Endothelial cell of umbilical vein (primary cell): ENCODE data around the gene SYTL1. TPM values are rescaled to one million over a fixed set of nuclear protein-coding genes. Genes with fewer than 3 reads are reported as not detected.

Source experiments
- BruUV-seq: library from RNA; stranded (reverse); fragments of 400-500 nt; replicated peaks from 2 replicates; lab custom pipeline; 2021; lab: Mats Ljungman, UMichigan
- CTCF ChIA-PET: fragments of 300-600, 350-600 bp; sonication (Branson Sonifier 250); formaldehyde crosslinking; loops from one replicate; lab custom pipeline; 2021; ENCODE audit warnings: antibody characterized with exemption, inconsistent platforms; lab: Charles Lee
- POLR2A ChIA-PET: fragments of 300-600, 350-600 bp; sonication (Branson Sonifier 250); formaldehyde crosslinking; loops from one replicate; lab custom pipeline; 2021; ENCODE audit warnings: antibody characterized with exemption, inconsistent platforms; lab: Charles Lee
- DNase-seq: peaks from one replicate; pipeline ENCODE4 v3.0.0-alpha.2; 2011; ENCODE audit warnings: low read depth, low spot score
- FAIRE-seq: peaks from 2 replicates; lab custom pipeline; 2011; peaks lifted over from hg19 to GRCh38; lab: Jason Lieb, UNC
- H2AFZ ChIP-seq: 2 replicates; pipeline ENCODE4 v1.6.0; 2012; ENCODE audit warnings: low read depth, low read length, control low read depth, inconsistent platforms
- H3K27ac ChIP-seq: 2 replicates; pipeline ENCODE4 v1.5.1; 2011; ENCODE audit warnings: low read depth, mild to moderate bottlenecking, control low read depth, low read length, moderate library complexity; ENCODE audit not compliant: insufficient read depth
- H3K27me3 ChIP-seq, 2 experiments: 2 replicates each; pipeline versions ENCODE4 v1.6.0 to v1.6.1; 2011; ENCODE audit warnings: low read length in 2 of 2, mixed read lengths in 1 of 2; ENCODE audit not compliant: control insufficient read depth in 2 of 2, insufficient read depth in 2 of 2
- H3K36me3 ChIP-seq, 2 experiments: 2 replicates in 1 of 2; 3 replicates in 1 of 2; pipeline ENCODE4 v1.5.1; 2011; ENCODE audit warnings: low read length in 2 of 2, mild to moderate bottlenecking in 1 of 2, moderate library complexity in 1 of 2; ENCODE audit not compliant: control insufficient read depth in 2 of 2, insufficient read depth in 2 of 2; ENCODE audit errors: extremely low read depth in 1 of 2
- H3K4me1 ChIP-seq: 3 replicates; pipeline ENCODE4 v1.5.1; 2011; ENCODE audit warnings: mild to moderate bottlenecking, low read length; ENCODE audit not compliant: control insufficient read depth, insufficient read depth; ENCODE audit errors: extremely low read depth
- H3K4me2 ChIP-seq: 2 replicates; pipeline ENCODE4 v1.6.1; 2011; ENCODE audit warnings: low read length, control low read depth, mixed read lengths; ENCODE audit not compliant: insufficient read depth
- H3K4me3 ChIP-seq, 3 experiments: fragments of 200-600 bp in 1 of 3; sonication (generic), shearing (Covaris generic) in 1 of 3; replicated peaks in 1 of 3; 2 replicates each; pipeline ENCODE4 v1.5.1; 2011 to 2016; ENCODE audit warnings: control low read depth in 3 of 3, low read length in 3 of 3, mild to moderate bottlenecking in 2 of 3, inconsistent platforms in 1 of 3, low read depth in 1 of 3, moderate library complexity in 1 of 3; ENCODE audit not compliant: insufficient read depth in 1 of 3
- H3K79me2 ChIP-seq: 2 replicates; pipeline ENCODE4 v1.6.0; 2012; ENCODE audit warnings: low read length, inconsistent platforms; ENCODE audit not compliant: control insufficient read depth, insufficient read depth
- H3K9ac ChIP-seq: replicated peaks from 2 replicates; pipeline ENCODE3; 2011; ENCODE audit warnings: low read length, control low read depth; ENCODE audit not compliant: insufficient read depth; ENCODE audit errors: extremely low read depth
- H3K9me1 ChIP-seq: replicated peaks from 3 replicates; pipeline ENCODE4 v1.6.0; 2011; ENCODE audit warnings: mild to moderate bottlenecking, low read length; ENCODE audit not compliant: control insufficient read depth, insufficient read depth; ENCODE audit errors: extremely low read depth
- H3K9me3 ChIP-seq: replicated peaks from 2 replicates; pipeline ENCODE4 v1.5.1; 2012; ENCODE audit warnings: low read length, inconsistent platforms; ENCODE audit not compliant: control insufficient read depth, insufficient read depth
- H4K20me1 ChIP-seq: replicated peaks from 2 replicates; pipeline ENCODE3; 2011; ENCODE audit warnings: mild to moderate bottlenecking, low read length; ENCODE audit not compliant: control insufficient read depth, insufficient read depth; ENCODE audit errors: extremely low read depth
- CTCF ChIP-seq, 2 donors: IDR thresholded peaks; 1 replicate in 1 of 2; 2 replicates in 1 of 2; pipeline ENCODE4 v1.5.1; 2011; ENCODE audit warnings: low read length in 2 of 2, mild to moderate bottlenecking in 2 of 2, moderate library complexity in 2 of 2, control low read depth in 1 of 2, inconsistent platforms in 1 of 2, low read depth in 1 of 2; ENCODE audit not compliant: insufficient read depth in 1 of 2; ENCODE audit errors: extremely low read depth in 1 of 2
- EZH2 ChIP-seq: IDR thresholded peaks from 2 replicates; pipeline ENCODE4 v1.6.1; 2012; ENCODE audit warnings: borderline replicate concordance, low read depth, mild to moderate bottlenecking, moderate library complexity, low read length, inconsistent platforms; ENCODE audit not compliant: severe bottlenecking
- FOS ChIP-seq: IDR thresholded peaks from 2 replicates; pipeline ENCODE4 v1.6.1; 2011; ENCODE audit warnings: mild to moderate bottlenecking, low read length, moderate library complexity, borderline replicate concordance; ENCODE audit not compliant: insufficient read depth
- GATA2 ChIP-seq: IDR thresholded peaks from 2 replicates; pipeline ENCODE4 v1.7.0; 2011; ENCODE audit warnings: low read depth, mild to moderate bottlenecking, moderate library complexity, mixed read lengths, low read length; ENCODE audit not compliant: insufficient read length, insufficient read depth
- JUN ChIP-seq: IDR thresholded peaks from 2 replicates; pipeline ENCODE4 v1.6.1; 2011; ENCODE audit warnings: borderline replicate concordance, low read depth; ENCODE audit not compliant: insufficient read length, insufficient read depth
- MAX ChIP-seq: IDR thresholded peaks from 2 replicates; pipeline ENCODE4 v1.6.1; 2011; ENCODE audit not compliant: insufficient read depth, insufficient read length
- MYC ChIP-seq: IDR thresholded peaks from one replicate; pipeline ENCODE4 v1.6.1; 2011; ENCODE audit warnings: mild to moderate bottlenecking, low read depth, low read length
- POLR2A ChIP-seq: IDR thresholded peaks from 2 replicates; pipeline ENCODE4 v1.6.1; 2012; ENCODE audit warnings: low read depth, mild to moderate bottlenecking, control low read depth, low read length
- POLR2AphosphoS5 ChIP-seq: IDR thresholded peaks from 2 replicates; pipeline ENCODE4 v1.6.1; 2012; ENCODE audit warnings: low read depth, mild to moderate bottlenecking, control low read depth, low read length, moderate library complexity; ENCODE audit not compliant: insufficient read depth
- dilution Hi-C: fragments of 300-500 bp; cut with MboI; formaldehyde crosslinking; loops from one replicate; pipeline ENCODE4 v1.15.0; 2019; ENCODE audit warnings: low sequenced_read_pairs; ENCODE audit not compliant: extremely low pct_ligation_motif_present
- intact Hi-C: fragments of 100-400 bp; cut with micrococcal nuclease; formaldehyde crosslinking; loops from one replicate; pipeline ENCODE4 v1.10.0; 2022
- polyA plus RNA-seq, 4 experiments: library from polyadenylated mRNA; depleted of rRNA in 3 of 4; stranded (reverse) in 3 of 4; unstranded in 1 of 4; fragments of >200 nt; gene quantifications; 2 replicates each; pipeline versions ENCODE4 v1.2.1 to v1.2.3, GENCODE V29; 2011 to 2012; ENCODE audit warnings: missing spikeins in 1 of 4
- total RNA-seq: library from RNA; stranded (reverse); gene quantifications from 2 replicates; pipeline ENCODE4 v1.2.3, GENCODE V29; 2021

The SYTL1 gene
- total and polyA plus RNA-seq, 2 donors (not counting 3 experiments of a cell fraction or from before 2014, with no cell fraction given), result 0.04 TPM; not detected in 1

- TF ChIP-seq JUN (no peak), GATA2 (no peak), CTCF (IDR thresholded peaks at IDR 0.05; ENCODE audit: extremely low read depth in 1 of 2, insufficient read depth in 1 of 2, low read depth in 1 of 2, low read length in 2 of 2) (no peak), POLR2AphosphoS5 (no peak), MYC (no peak), MAX (no peak), POLR2A (no peak), EZH2 (no peak), FOS (no peak)
- Histone ChIP-seq H3K27ac (no peak overlapping the region), H3K9me1 (no peaks in the 10 kb centered on the region), H3K9me3 (no peaks in the 10 kb centered on the region), H4K20me1 (no peaks in the 10 kb centered on the region), H2AFZ (no peak overlapping the region), H3K4me2 (no peak overlapping the region), H3K9ac (no peak overlapping the region), H3K4me3 (no peak overlapping the region), H3K4me1 (no peaks in the 10 kb centered on the region), H3K27me3 (no peaks in the 10 kb centered on the region), H3K79me2 (no peaks in the 10 kb centered on the region), H3K36me3 (peaks cover 0 to 21% of the 10 kb centered on the region in 2 experiments)
- dilution Hi-C loops, result no loop called here
- BruUV-seq, result no TSS peak
- FAIRE-seq (no peak), DNase-seq (peak; percentile 9)
- ChIA-PET CTCF (interaction anchor here (0.7 to 10.9 kb wide), 31 partner anchors 8 to 420 kb away, joined by 3 to 275 read pairs (median 5); partner anchors contain the start of genes CD164L2, GPR3 and MAP3K6), POLR2A (no interaction called here)
- intact Hi-C loops, result loop anchor here (2.0 to 5.0 kb wide), 2 partner anchors 23 to 363 kb away; partner anchors contain the start of gene TMEM222
Measured at GRCh38 chr1:27299385-27300271, 42.2 kb upstream of the SYTL1 start.
